ENCODE measurements around the gene GAS2L2. TPM values are rescaled to one million over a fixed set of nuclear protein-coding genes. Genes with fewer than 3 reads are reported as not detected.

GAS2L2 gene
- total RNA-seq, 1 experiment from 2014 or later: 0.15 TPM

GRCh38 chr17:35700150-35700549 lies 52.9 kb downstream of the GAS2L2 start:
- no peak for TF ChIP-seq SMAD3 (CRISPR knock-in tag; IDR thresholded peaks at IDR 0.05; ENCODE audit: borderline replicate concordance)
- no peak for TF ChIP-seq SOX15 (CRISPR knock-in tag; IDR thresholded peaks at IDR 0.05)
- no peak for TF ChIP-seq MYBL2 (CRISPR knock-in tag; IDR thresholded peaks at IDR 0.05)
- TF ChIP-seq MXD4 (CRISPR knock-in tag; IDR thresholded peaks at IDR 0.05; ENCODE audit: borderline replicate concordance): no peak
- TF ChIP-seq ZNF396 (CRISPR knock-in tag; IDR thresholded peaks at IDR 0.05; ENCODE audit: borderline replicate concordance): no peak
- no peak for TF ChIP-seq TEAD1 (CRISPR knock-in tag; IDR thresholded peaks at IDR 0.05)
- peaks cover 3% of the 10 kb centered on the region; the same call in 1 of the 2 replicates for H3K9me3 Mint-ChIP-seq
- ATAC-seq (no peak), DNase-seq (ENCODE audit: low spot score) (no peak)
- no peak overlapping the region for H3K4me3 Mint-ChIP-seq
- H3K4me1 Mint-ChIP-seq: peaks cover 15% of the 10 kb centered on the region
- no peak overlapping the region for H3K27ac Mint-ChIP-seq
- H3K36me3 Mint-ChIP-seq: peaks cover 10% of the 10 kb centered on the region
- ChIA-PET CTCF (no interaction called here), POLR2A (no interaction called here)
- H3K27me3 Mint-ChIP-seq (ENCODE audit: low read depth): no peaks in the 10 kb centered on the region

GRCh38 chr17:35698800-35699199 lies 54.2 kb downstream of the GAS2L2 start:
- peaks cover 15% of the 10 kb centered on the region for H3K4me1 Mint-ChIP-seq
- no peak overlapping the region for H3K4me3 Mint-ChIP-seq
- no peak for ATAC-seq
- H3K9me3 Mint-ChIP-seq: peaks cover 3% of the 10 kb centered on the region; the same call in 1 of the 2 replicates
- ChIA-PET POLR2A (interaction anchor here (0.5 to 0.7 kb wide), 2 partner anchors 25 to 130 kb away, joined by 3 read pairs; no protein-coding TSS in a partner anchor), CTCF (no interaction called here)
- no peak overlapping the region for H3K27ac Mint-ChIP-seq
- H3K36me3 Mint-ChIP-seq: peaks cover 13% of the 10 kb centered on the region
- no peaks in the 10 kb centered on the region for H3K27me3 Mint-ChIP-seq (ENCODE audit: low read depth)
- no peak for DNase-seq (ENCODE audit: low spot score)
- TF ChIP-seq JUN (CRISPR knock-in tag; IDR thresholded peaks at IDR 0.05) (no peak), ZNF416 (CRISPR knock-in tag; IDR thresholded peaks at IDR 0.05) (no peak), ZNF281 (CRISPR knock-in tag; IDR thresholded peaks at IDR 0.05) (no peak), NFE2L1 (CRISPR knock-in tag; IDR thresholded peaks at IDR 0.05) (no peak), ZMAT4 (CRISPR knock-in tag; IDR thresholded peaks at IDR 0.05) (no peak), MYBL2 (CRISPR knock-in tag; IDR thresholded peaks at IDR 0.05) (no peak)

- H3K9me3 Mint-ChIP-seq: no peaks in the 10 kb centered on the region
- H3K36me3 Mint-ChIP-seq: peaks cover 10% of the 10 kb centered on the region
- ATAC-seq: no peak
- no peak overlapping the region for H3K4me3 Mint-ChIP-seq
- no peak for DNase-seq (ENCODE audit: low spot score)
- H3K27me3 Mint-ChIP-seq (ENCODE audit: low read depth): no peaks in the 10 kb centered on the region
- ChIA-PET POLR2A (interaction anchor here (1.5 kb wide), 1 partner anchor 9 kb away, joined by 4 read pairs; no protein-coding TSS in a partner anchor), CTCF (interaction anchor here (0.9 to 1.2 kb wide), 4 partner anchors 52 to 99 kb away, joined by 3 to 6 read pairs (median 4); no protein-coding TSS in a partner anchor)
- H3K27ac Mint-ChIP-seq: peak overlapping the region; percentile 63
- peaks cover 24% of the 10 kb centered on the region for H3K4me1 Mint-ChIP-seq
- TF ChIP-seq NFYB (CRISPR knock-in tag; conservative IDR thresholded peaks at IDR 0.05; ENCODE audit: low read depth): no peak
- TF ChIP-seq ZBTB21 (CRISPR knock-in tag; IDR thresholded peaks at IDR 0.05; ENCODE audit: borderline replicate concordance): no peak
- no peak for TF ChIP-seq OVOL2 (CRISPR knock-in tag; IDR thresholded peaks at IDR 0.05; ENCODE audit: borderline replicate concordance)
- TF ChIP-seq CDX4 (CRISPR knock-in tag; IDR thresholded peaks at IDR 0.05; ENCODE audit: borderline replicate concordance): no peak
- TF ChIP-seq CREM (CRISPR knock-in tag; IDR thresholded peaks at IDR 0.05): no peak
- TF ChIP-seq CBFB (CRISPR knock-in tag; IDR thresholded peaks at IDR 0.05; ENCODE audit: low read depth): no peak
- TF ChIP-seq TEAD1 (CRISPR knock-in tag; IDR thresholded peaks at IDR 0.05): no peak
- TF ChIP-seq SMAD3 (CRISPR knock-in tag; IDR thresholded peaks at IDR 0.05; ENCODE audit: borderline replicate concordance): no peak
- TF ChIP-seq SP1 (CRISPR knock-in tag; conservative IDR thresholded peaks at IDR 0.05): no peak
- no peak for TF ChIP-seq ZNF281 (CRISPR knock-in tag; IDR thresholded peaks at IDR 0.05)
- TF ChIP-seq PREB (CRISPR knock-in tag; IDR thresholded peaks at IDR 0.05; ENCODE audit: borderline replicate concordance): no peak
- no peak for TF ChIP-seq GRHL2 (CRISPR knock-in tag; IDR thresholded peaks at IDR 0.05; ENCODE audit: insufficient replicate concordance, severe bottlenecking)
- TF ChIP-seq NR2C2 (CRISPR knock-in tag; IDR thresholded peaks at IDR 0.05): no peak
- TF ChIP-seq USF1 (CRISPR knock-in tag; IDR thresholded peaks at IDR 0.05): no peak
- TF ChIP-seq IRF1 (CRISPR knock-in tag; IDR thresholded peaks at IDR 0.05): no peak
Measured at GRCh38 chr17:35695613-35696012, 57.4 kb downstream of the GAS2L2 start.
